H1 (cell line): ENCODE results near the gene CCNY. TPM values are rescaled to one million over a fixed set of nuclear protein-coding genes. Genes with fewer than 3 reads are reported as not detected.

Experiments
- CTCF ChIA-PET: fragments of 300-600 bp; sonication (Branson Sonifier 250); formaldehyde crosslinking; loops from one replicate; lab custom pipeline; 2021; ENCODE audit not compliant: partially characterized antibody; lab: Charles Lee
- POLR2A ChIA-PET: fragments of 300-600 bp; sonication (Branson Sonifier 250); formaldehyde crosslinking; loops from one replicate; lab custom pipeline; 2021; ENCODE audit warnings: inconsistent platforms; ENCODE audit not compliant: partially characterized antibody; lab: Charles Lee
- DNase-seq, 2 experiments: peaks; one replicate each; pipeline versions ENCODE4 v3.0.0 to v3.0.0-alpha.2; 2010 to 2022; ENCODE audit warnings: low spot score in 2 of 2, low read depth in 1 of 2, mixed read lengths in 1 of 2
- FAIRE-seq: peaks from 2 replicates; lab custom pipeline; 2011; peaks lifted over from hg19 to GRCh38; lab: Jason Lieb, UNC
- H2AFZ ChIP-seq: 2 replicates; pipeline ENCODE4 v1.8.1; 2012; ENCODE audit warnings: low read length, inconsistent platforms
- H2AK5ac ChIP-seq: 2 replicates; pipeline ENCODE4 v1.6.1; 2013; ENCODE audit warnings: low read depth, low read length
- H2BK120ac ChIP-seq: replicated peaks from 2 replicates; pipeline ENCODE3; 2013; ENCODE audit warnings: low read depth, low read length, inconsistent platforms
- H2BK12ac ChIP-seq: 2 replicates; pipeline ENCODE4 v1.6.1; 2013; ENCODE audit warnings: low read depth, low read length
- H2BK15ac ChIP-seq: 2 replicates; pipeline ENCODE4 v1.6.1; 2013; ENCODE audit warnings: low read length
- H2BK20ac ChIP-seq: 2 replicates; pipeline ENCODE4 v1.6.1; 2013; ENCODE audit warnings: low read length
- H2BK5ac ChIP-seq: 2 replicates; pipeline ENCODE4 v1.6.1; 2013; ENCODE audit warnings: low read depth, low read length
- H3K14ac ChIP-seq: 2 replicates; pipeline ENCODE4 v1.6.1; 2013; ENCODE audit warnings: inconsistent platforms; ENCODE audit not compliant: insufficient read length
- H3K18ac ChIP-seq: 2 replicates; pipeline ENCODE4 v1.6.1; 2013; ENCODE audit warnings: low read length; ENCODE audit errors: extremely low read depth
- H3K23ac ChIP-seq: 2 replicates; pipeline ENCODE4 v1.6.1; 2013; ENCODE audit warnings: inconsistent platforms; ENCODE audit not compliant: insufficient read length
- H3K23me2 ChIP-seq: 2 replicates; pipeline ENCODE4 v1.6.1; 2013; ENCODE audit warnings: low read depth, low read length
- H3K27ac ChIP-seq: 2 replicates; pipeline ENCODE4 v1.6.1; 2011; ENCODE audit warnings: low read depth, low read length, inconsistent platforms
- H3K27me3 ChIP-seq, 4 experiments: replicated peaks in 1 of 4; 1 replicate in 1 of 4; 2 replicates in 3 of 4; pipeline versions ENCODE4 v1.6.1 to v1.8.1; 2011 to 2013; ENCODE audit warnings: low read length in 3 of 4, mild to moderate bottlenecking in 3 of 4, inconsistent platforms in 2 of 4, mixed read lengths in 2 of 4, moderate library complexity in 1 of 4; ENCODE audit not compliant: control insufficient read depth in 3 of 4, insufficient read depth in 3 of 4; ENCODE audit errors: extremely low read depth in 1 of 4
- H3K36me3 ChIP-seq, 4 experiments: 2 replicates each; pipeline versions ENCODE4 v1.6.1 to v1.8.1; 2011 to 2013; ENCODE audit warnings: mild to moderate bottlenecking in 4 of 4, low read length in 3 of 4, moderate library complexity in 2 of 4, control low read depth in 1 of 4, inconsistent platforms in 1 of 4; ENCODE audit not compliant: insufficient read depth in 4 of 4, control insufficient read depth in 2 of 4
- H3K4ac ChIP-seq: replicated peaks from 2 replicates; pipeline ENCODE3; 2013; ENCODE audit warnings: low read length, low read depth, mixed read lengths, inconsistent platforms; ENCODE audit not compliant: insufficient read length
- H3K4me1 ChIP-seq, 4 experiments: replicated peaks in 1 of 4; 1 replicate in 1 of 4; 2 replicates in 3 of 4; pipeline versions ENCODE4 v1.6.1 to v1.8.1; 2011 to 2013; ENCODE audit warnings: low read length in 3 of 4, inconsistent platforms in 2 of 4, mixed read lengths in 1 of 4; ENCODE audit not compliant: insufficient read depth in 4 of 4, control insufficient read depth in 3 of 4
- H3K4me2 ChIP-seq, 2 experiments: 2 replicates each; pipeline versions ENCODE4 v1.6.1 to v1.8.1; 2011 to 2013; ENCODE audit warnings: low read depth in 2 of 2, low read length in 2 of 2, control low read depth in 1 of 2, inconsistent platforms in 1 of 2, mild to moderate bottlenecking in 1 of 2; ENCODE audit not compliant: insufficient read depth in 1 of 2
- H3K4me3 ChIP-seq, 4 experiments: fragments of 200-600, 300-600 bp in 1 of 4; sonication (generic), shearing (Covaris generic), sonication (Bioruptor Twin) in 1 of 4; 2 replicates each; pipeline versions ENCODE4 v1.5.1 to v1.8.1; 2011 to 2016; ENCODE audit warnings: low read length in 4 of 4, low read depth in 3 of 4, control low read depth in 2 of 4, inconsistent platforms in 2 of 4, mild to moderate bottlenecking in 2 of 4, mixed read lengths in 1 of 4, moderate library complexity in 1 of 4; ENCODE audit not compliant: insufficient read depth in 2 of 4; ENCODE audit errors: extremely low read depth in 1 of 4
- H3K56ac ChIP-seq: replicated peaks from 2 replicates; pipeline ENCODE3; 2013; ENCODE audit warnings: low read depth, mild to moderate bottlenecking, mixed read lengths, low read length, inconsistent platforms; ENCODE audit not compliant: insufficient read length
- H3K79me1 ChIP-seq: 2 replicates; pipeline ENCODE4 v1.6.1; 2013; ENCODE audit warnings: low read depth, low read length, control low read depth
- H3K79me2 ChIP-seq, 2 experiments: 2 replicates each; pipeline versions ENCODE4 v1.6.1 to v1.8.1; 2012 to 2013; ENCODE audit warnings: low read length in 2 of 2, mild to moderate bottlenecking in 2 of 2, inconsistent platforms in 1 of 2; ENCODE audit not compliant: insufficient read depth in 2 of 2, control insufficient read depth in 1 of 2
- H3K9ac ChIP-seq, 4 experiments: replicated peaks in 1 of 4; 1 replicate in 1 of 4; 2 replicates in 3 of 4; pipeline versions ENCODE4 v1.6.1 to v1.8.1; 2011 to 2013; ENCODE audit warnings: low read depth in 3 of 4, low read length in 3 of 4, control low read depth in 2 of 4, mild to moderate bottlenecking in 2 of 4, moderate library complexity in 2 of 4, inconsistent platforms in 1 of 4; ENCODE audit errors: extremely low read depth in 1 of 4
- H3K9me3 ChIP-seq, 2 experiments: 2 replicates each; pipeline versions ENCODE4 v1.6.1 to v1.8.1; 2012 to 2013; ENCODE audit warnings: mild to moderate bottlenecking in 2 of 2, moderate library complexity in 2 of 2, control low read depth in 1 of 2, inconsistent platforms in 1 of 2, low read depth in 1 of 2, low read length in 1 of 2, mixed read lengths in 1 of 2; ENCODE audit not compliant: insufficient read depth in 2 of 2
- H4K20me1 ChIP-seq, 2 experiments: replicated peaks in 1 of 2; 2 replicates each; pipeline versions ENCODE3 to v1.8.1; 2011 to 2013; ENCODE audit warnings: inconsistent platforms in 2 of 2, low read length in 2 of 2, mild to moderate bottlenecking in 1 of 2; ENCODE audit not compliant: insufficient read depth in 2 of 2, control insufficient read depth in 1 of 2
- H4K5ac ChIP-seq: 2 replicates; pipeline ENCODE4 v1.6.1; 2013; ENCODE audit warnings: low read length, low read depth, mixed read lengths, inconsistent platforms; ENCODE audit not compliant: insufficient read length
- H4K8ac ChIP-seq: 2 replicates; pipeline ENCODE4 v1.8.0; 2013; ENCODE audit warnings: mild to moderate bottlenecking, moderate library complexity, low read length, inconsistent platforms; ENCODE audit not compliant: insufficient read depth; ENCODE audit errors: extremely low read depth
- H4K91ac ChIP-seq: replicated peaks from 2 replicates; pipeline ENCODE3; 2013; ENCODE audit warnings: low read length, mixed read lengths, inconsistent platforms; ENCODE audit not compliant: insufficient read length
- HDAC2 ChIP-seq, 2 experiments: fragments of 300-600 bp in 1 of 2; sonication (generic) in 1 of 2; IDR thresholded peaks; 2 replicates each; pipeline ENCODE4 v1.6.1; 2011 to 2012; ENCODE audit warnings: low read depth in 2 of 2, low read length in 2 of 2, mild to moderate bottlenecking in 2 of 2, moderate library complexity in 2 of 2, borderline replicate concordance in 1 of 2, inconsistent platforms in 1 of 2
- KDM4A ChIP-seq: IDR thresholded peaks from one replicate; pipeline ENCODE4 v1.7.1; 2012; ENCODE audit warnings: low read depth, mild to moderate bottlenecking, moderate library complexity, low read length, inconsistent platforms; ENCODE audit not compliant: severe bottlenecking
- SIRT6 ChIP-seq: IDR thresholded peaks from one replicate; pipeline ENCODE4 v1.7.1; 2012; ENCODE audit warnings: low read length, inconsistent platforms
- WGBS, 2 experiments: shearing (Covaris generic) in 1 of 2; methylation state at CpG; one replicate each; pipeline versions ENCODE4 v1.1.6 to v1.1.7; 2013 to 2015; ENCODE audit warnings: low lambda C conversion rate in 2 of 2, mixed read lengths in 2 of 2, inconsistent platforms in 1 of 2, low coverage in 1 of 2, missing lambda C conversion rate in 1 of 2; ENCODE audit not compliant: insufficient replicate concordance in 2 of 2, insufficient coverage in 1 of 2, insufficient read length in 1 of 2; ENCODE audit errors: extremely low coverage in 1 of 2, missing lambda C conversion rate in 1 of 2; 5-methylcytosine and 5-hydroxymethylcytosine counted together
- polyA plus RNA-seq, 7 experiments: library from polyadenylated mRNA; depleted of rRNA in 3 of 7; stranded (reverse) in 5 of 7; unstranded in 2 of 7; fragments of >200 nt in 5 of 7; fragments of 200-250 nt in 2 of 7; gene quantifications; 1 replicate in 5 of 7; 2 replicates in 1 of 7; 4 replicates in 1 of 7; pipeline versions ENCODE4 v1.2.1 to v1.2.3, GENCODE V29; 2011 to 2013; ENCODE audit warnings: missing spikeins in 2 of 7, mixed read lengths in 2 of 7
- total RNA-seq: library from RNA; stranded (reverse); fragmentation: NEBNext Ultra II Directional; extraction: Animal tissue kit (Norgen Biotek cat#: 25700); gene quantifications from 2 replicates; pipeline ENCODE4 v1.2.1, GENCODE V29; 2021

CCNY gene
- total and polyA plus RNA-seq, 2 of the 8 experiments (the other 6 are each of a cell fraction or from before 2014, with no cell fraction given): 25.3 to 68.2 TPM

DNA sequence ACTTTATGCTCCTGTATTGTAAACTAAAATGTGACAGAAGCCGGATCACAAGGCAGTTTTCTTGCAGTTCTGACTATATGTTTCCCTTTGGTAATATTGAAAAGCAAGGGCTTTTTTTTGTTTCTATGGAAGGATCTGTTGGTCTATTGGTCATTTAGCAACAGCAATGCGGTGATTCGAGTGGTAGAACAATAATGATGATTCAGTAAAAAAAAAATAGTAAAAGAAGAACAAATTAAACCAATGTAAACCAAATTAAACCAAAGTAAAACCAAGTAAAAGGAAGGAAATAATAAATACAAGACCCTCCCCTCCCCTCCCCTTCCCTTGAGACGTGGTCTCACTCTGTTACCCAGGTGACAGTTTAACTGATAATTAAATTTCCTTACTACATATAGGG lies 17.8 kb upstream of the CCNY start:
- H3K4me3 ChIP-seq: no peak overlapping the region
- H2AK5ac ChIP-seq: no peak overlapping the region
- peaks cover 0 to 4% of the 10 kb centered on the region in 2 experiments; a peak in 1 of 4 replicates for H3K9me3 ChIP-seq
- H3K36me3 ChIP-seq: no peaks in the 10 kb centered on the region
- WGBS, 2 experiments: 78% methylated on average over 4 of the region's 4 CpGs; no CpG with 5 or more reads in 1 of the 2 experiments
- H4K5ac ChIP-seq: no peak overlapping the region
- no peaks in the 10 kb centered on the region for H3K27me3 ChIP-seq
- H3K18ac ChIP-seq: no peak overlapping the region
- H3K27ac ChIP-seq: no peak overlapping the region
- ChIA-PET POLR2A (no interaction called here), CTCF (no interaction called here)
- no peak overlapping the region for H2BK20ac ChIP-seq
- H4K20me1 ChIP-seq: no peaks in the 10 kb centered on the region
- H2BK120ac ChIP-seq: no peak overlapping the region
- H3K9ac ChIP-seq: no peak overlapping the region
- H3K14ac ChIP-seq: no peak overlapping the region
- H3K23ac ChIP-seq: no peak overlapping the region
- no peak overlapping the region for H2BK15ac ChIP-seq
- no peak overlapping the region for H4K8ac ChIP-seq
- H2BK5ac ChIP-seq: no peak overlapping the region
- DNase-seq (no peak), FAIRE-seq (no peak)
- H3K4ac ChIP-seq: no peak overlapping the region
- no peak overlapping the region for H2BK12ac ChIP-seq
- H4K91ac ChIP-seq: no peak overlapping the region
- H3K23me2 ChIP-seq: no peaks in the 10 kb centered on the region
- no peak overlapping the region for H3K4me2 ChIP-seq
- H3K56ac ChIP-seq: no peak overlapping the region
- H3K4me1 ChIP-seq: no peaks in the 10 kb centered on the region
- H3K79me2 ChIP-seq: no peaks in the 10 kb centered on the region
- H3K79me1 ChIP-seq: no peaks in the 10 kb centered on the region
- H2AFZ ChIP-seq: no peak overlapping the region
- TF ChIP-seq SIRT6 (no peak), HDAC2 (IDR thresholded peaks at IDR 0.05; ENCODE audit: borderline replicate concordance in 1 of 2, low read depth in 2 of 2, low read length in 2 of 2) (no peak), KDM4A (no peak)
